ENCODE data around the gene VRK1.

- TF ChIP-seq POLR2AphosphoS5 (IDR thresholded peaks at IDR 0.05) (no peak), POLR2A (IDR thresholded peaks at IDR 0.05) (no peak)
- TF ChIP-seq, protein P1, sequence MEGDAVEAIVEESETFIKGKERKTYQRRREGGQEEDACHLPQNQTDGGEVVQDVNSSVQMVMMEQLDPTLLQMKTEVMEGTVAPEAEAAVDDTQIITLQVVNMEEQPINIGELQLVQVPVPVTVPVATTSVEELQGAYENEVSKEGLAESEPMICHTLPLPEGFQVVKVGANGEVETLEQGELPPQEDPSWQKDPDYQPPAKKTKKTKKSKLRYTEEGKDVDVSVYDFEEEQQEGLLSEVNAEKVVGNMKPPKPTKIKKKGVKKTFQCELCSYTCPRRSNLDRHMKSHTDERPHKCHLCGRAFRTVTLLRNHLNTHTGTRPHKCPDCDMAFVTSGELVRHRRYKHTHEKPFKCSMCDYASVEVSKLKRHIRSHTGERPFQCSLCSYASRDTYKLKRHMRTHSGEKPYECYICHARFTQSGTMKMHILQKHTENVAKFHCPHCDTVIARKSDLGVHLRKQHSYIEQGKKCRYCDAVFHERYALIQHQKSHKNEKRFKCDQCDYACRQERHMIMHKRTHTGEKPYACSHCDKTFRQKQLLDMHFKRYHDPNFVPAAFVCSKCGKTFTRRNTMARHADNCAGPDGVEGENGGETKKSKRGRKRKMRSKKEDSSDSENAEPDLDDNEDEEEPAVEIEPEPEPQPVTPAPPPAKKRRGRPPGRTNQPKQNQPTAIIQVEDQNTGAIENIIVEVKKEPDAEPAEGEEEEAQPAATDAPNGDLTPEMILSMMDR (IDR thresholded peaks at IDR 0.05): no peak
These were observed 84.5 kb downstream of the VRK1 start for GRCh38 chr14:96881713-96882112.

Measured in stomach (tissue), 4 donors.